ENCODE results near the gene FNIP2. TPM values are rescaled to one million over a fixed set of nuclear protein-coding genes. Genes with fewer than 3 reads are reported as not detected.
A peak's percentile ranks its signal among the peaks of the same experiment; 100 is the strongest.
"Not testable (repeated sequence)": the region's sequence is repeated elsewhere in the genome, so short reads cannot be mapped to it uniquely, and the experiment has no call there.

Gene FNIP2
- total RNA-seq, 1 experiment from 2014 or later = 10.3 TPM

DNA sequence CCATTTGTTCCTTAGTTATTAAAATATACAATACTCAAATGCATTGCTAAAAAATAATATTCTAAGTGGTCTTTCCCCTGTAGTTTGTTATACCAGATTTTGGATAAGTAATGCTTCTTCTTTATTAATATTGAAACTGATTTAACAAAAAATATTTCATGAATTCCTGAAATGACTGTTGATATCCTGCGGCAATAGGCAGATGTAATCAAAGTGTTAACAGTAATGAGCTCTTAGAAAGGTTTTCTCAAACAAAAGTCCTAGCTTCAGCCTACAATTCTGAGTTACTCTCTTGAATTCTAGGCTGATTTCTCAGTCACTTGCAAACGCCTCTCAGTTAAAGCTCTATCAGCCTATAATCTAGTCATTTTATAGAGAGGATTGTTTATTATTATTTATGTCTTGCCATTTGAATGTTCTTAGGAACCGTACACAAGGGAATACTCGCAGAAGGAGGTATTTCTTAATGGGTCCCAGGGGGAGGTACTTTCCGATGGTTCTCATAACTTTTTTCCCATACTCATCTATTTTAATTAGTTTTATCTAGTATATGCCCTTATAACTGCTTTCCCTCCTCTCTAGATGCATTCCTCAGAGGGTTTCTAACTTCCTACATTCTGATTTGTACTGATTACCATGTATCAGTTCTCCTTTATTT is 96.8 kb downstream of the FNIP2 start:
- no peak for DNase-seq (ENCODE audit: low read depth)

DNA sequence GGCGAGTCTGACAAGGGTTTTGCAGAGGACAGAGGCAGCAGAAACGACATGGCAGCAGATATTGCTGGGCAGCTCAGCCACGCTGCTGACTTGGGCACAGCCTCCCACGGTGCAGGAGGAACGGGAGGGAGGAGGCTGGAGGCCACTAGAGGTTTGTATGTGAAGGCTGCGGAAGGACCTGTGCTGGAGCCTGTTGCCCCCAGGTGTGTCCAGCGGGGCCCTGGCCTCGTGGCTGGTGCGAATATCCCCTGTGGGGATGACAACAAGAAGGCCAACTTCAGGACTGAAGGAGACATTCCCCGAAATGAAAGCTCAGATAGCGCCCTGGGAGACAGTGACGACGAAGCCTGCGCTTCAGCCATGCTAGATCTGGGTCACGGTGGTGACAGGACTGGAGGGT is 100.2 kb downstream of the FNIP2 start:
- no peak for DNase-seq (ENCODE audit: low read depth)

DNA sequence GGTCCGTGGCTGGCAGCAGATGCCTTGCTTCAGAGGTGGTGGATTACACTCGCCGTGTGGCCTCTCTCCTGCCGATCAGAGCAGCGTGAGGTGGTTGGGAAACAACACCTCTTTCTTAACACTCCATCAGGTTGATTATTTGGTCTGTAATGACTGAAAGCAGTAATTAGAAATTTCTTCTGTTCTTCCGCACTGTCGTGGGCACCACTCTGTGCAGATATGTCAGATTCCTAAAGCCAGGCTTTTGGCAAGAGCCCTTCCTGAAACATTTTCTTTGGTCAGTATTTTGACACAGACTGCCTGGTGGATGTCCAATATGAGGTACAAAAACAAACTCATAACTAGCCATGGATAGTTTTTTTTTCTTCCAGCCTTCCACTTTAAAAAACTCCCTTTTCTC is 100.9 kb downstream of the FNIP2 start:
- DNase-seq (ENCODE audit: low read depth) = no peak

DNA sequence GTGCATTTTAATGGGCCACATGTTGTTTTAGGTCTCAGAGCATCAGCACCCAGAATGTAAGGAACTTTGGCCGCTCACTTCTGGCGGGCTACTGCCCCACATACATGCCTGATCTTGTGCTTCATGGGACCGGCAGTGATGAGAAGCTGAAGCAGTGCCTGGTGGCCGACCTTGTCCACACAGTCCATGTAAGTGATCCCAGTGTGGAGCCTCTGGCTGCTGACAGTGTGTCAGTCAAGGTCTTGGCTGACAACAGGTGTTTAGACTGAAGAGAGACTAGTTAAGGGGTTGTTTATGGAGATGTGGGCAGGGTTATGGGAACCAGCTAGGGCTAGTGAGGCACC is 101.4 kb downstream of the FNIP2 start:
- no peak for DNase-seq (ENCODE audit: low read depth)

- DNase-seq (ENCODE audit: low read depth) = no peak
Measured at GRCh38 chr4:158870626-158871334, 102.0 kb downstream of the FNIP2 start.

GRCh38 chr4:158871335-158871724 is 102.5 kb downstream of the FNIP2 start:
- DNase-seq (ENCODE audit: low read depth) = no peak

DNA sequence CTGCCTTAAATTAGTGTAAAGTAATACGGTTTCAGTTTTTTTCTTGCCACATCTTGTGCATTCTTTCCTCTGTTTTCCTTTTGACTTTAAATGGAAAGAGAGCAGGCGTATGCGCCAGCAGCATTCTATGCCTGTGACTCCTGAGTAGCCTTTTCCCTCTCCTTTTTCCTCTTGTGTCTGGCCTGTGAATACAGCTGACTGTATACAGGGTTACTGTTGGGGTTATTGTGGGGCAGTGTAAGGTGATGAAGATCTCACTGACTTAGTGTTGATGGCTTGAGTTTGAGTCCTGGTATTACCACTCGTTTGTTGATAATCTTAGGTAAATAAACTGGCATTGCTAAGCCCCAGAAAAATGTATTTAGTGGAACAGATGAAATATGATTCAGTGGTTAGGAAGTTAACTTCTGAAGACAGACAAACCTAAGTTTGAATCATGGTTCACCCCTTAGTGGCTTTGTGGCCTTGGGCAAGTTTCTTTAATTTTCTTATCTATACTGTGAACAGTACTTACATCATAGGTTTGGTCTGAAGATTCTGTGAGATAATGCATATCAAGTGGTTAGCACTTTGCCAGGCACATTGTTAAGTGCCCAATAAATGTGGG is 105.1 kb downstream of the FNIP2 start:
- peak; percentile 80 for DNase-seq (ENCODE audit: low read depth)

- no peak for DNase-seq (ENCODE audit: low read depth)
Measured at GRCh38 chr4:158875026-158875425, 106.2 kb downstream of the FNIP2 start.

- DNase-seq (ENCODE audit: low read depth) = no peak
Measured at GRCh38 chr4:158875455-158875854, 106.6 kb downstream of the FNIP2 start.

DNA sequence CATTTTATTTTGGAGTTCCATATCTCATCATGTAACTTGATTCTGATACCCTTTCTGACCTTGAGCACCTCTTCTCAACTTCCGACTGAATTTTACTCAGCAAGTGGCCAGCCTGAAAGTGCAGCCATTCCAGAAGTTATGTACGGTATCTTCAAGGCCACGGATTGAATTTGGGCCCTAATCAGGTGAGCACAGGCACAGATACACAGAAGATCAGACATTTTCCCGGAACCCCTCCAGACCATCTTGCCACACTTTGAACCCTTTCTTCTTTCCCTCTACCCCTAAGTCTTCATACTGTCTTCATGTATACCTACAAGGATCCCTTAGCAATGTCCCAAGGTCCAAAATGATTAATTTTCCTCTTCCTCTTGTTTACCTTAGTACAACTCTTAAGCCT is 108.2 kb downstream of the FNIP2 start:
- no peak for DNase-seq (ENCODE audit: low read depth)

DNA sequence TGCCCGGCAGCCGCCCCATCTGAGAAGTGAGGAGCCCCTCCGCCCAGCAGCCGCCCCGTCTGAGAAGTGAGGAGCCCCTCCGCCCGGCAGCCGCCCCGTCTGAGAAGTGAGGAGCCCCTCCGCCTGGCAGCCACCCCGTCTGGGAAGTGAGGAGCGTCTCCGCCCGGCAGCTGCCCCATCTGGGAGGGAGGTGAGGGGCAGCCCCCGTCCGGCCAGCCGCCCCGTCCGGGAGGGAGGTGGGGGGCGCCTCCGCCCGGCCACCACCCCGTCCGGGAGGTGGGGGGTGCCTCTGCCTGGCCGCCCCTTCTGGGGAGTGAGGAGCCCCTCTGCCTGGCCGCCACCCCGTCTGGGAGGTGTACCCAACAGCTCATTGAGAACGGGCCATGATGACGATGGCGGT is 113.3 kb downstream of the FNIP2 start:
- DNase-seq (ENCODE audit: low read depth) = not testable (repeated sequence)

GRCh38 chr4:158884280-158884679 is 115.5 kb downstream of the FNIP2 start:
- DNase-seq (ENCODE audit: low read depth) = no peak

DNA sequence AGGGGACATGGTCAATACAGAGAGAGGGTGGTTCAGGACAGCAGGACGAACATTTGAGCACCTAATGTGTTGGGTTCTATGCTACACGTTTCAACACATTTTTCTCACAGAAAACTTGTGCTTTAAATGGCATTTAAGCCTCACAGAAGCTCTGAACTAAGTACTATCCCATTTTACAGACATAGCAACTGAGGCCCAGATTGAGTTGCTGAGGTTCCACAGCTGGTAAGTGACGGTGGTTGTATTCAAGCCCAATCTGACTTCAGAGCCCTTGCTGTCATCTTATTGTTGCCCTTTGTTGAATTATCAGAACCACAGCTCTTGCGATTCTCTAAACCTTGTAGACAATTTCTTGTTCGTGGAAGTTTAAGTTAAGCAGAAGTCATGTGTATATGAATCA is 116.7 kb downstream of the FNIP2 start:
- no peak for DNase-seq (ENCODE audit: low read depth)

DNA sequence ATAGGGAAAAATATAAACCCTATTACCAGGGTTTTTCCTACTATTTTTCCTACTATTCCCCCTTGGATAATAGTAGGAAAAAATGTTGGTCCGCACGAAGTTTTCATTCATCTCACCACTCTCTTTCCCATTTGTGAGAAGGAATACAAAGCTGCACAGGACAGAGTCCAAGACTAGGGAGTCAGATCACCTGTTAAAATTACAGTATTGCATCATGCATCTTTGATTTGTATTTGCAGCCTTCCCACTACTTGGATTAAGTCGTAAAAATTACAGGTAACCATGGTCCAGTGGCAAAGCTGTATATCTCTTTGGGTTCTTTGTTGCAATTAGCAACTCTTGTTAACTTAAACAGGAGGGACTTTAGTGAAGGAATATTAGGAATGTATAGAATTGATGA is 121.5 kb downstream of the FNIP2 start:
- DNase-seq (ENCODE audit: low read depth) = no peak

DNA sequence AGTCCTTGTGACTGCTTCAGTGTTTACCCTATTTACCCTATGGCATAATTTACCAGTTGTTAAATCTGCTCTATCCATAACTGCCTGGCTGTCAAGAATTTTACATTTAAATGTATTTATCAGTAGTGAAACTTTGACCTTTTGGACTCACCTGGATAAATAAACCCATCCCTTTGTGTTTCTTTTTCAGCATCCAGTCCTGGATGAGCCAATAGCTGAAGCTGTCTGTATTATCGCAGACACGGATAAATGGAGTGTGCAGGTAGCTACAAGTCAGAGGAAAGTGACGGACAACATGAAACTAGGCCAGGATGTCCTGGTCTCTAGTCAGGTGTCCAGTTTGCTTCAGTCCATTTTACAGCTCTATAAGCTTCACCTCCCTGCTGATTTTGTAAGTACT is 122.4 kb downstream of the FNIP2 start:
- DNase-seq (ENCODE audit: low read depth) = no peak

GRCh38 chr4:158894826-158895225 is 126.0 kb downstream of the FNIP2 start:
- no peak for DNase-seq (ENCODE audit: low read depth)

GRCh38 chr4:158895797-158896576 is 127.2 kb downstream of the FNIP2 start:
- no peak for DNase-seq (ENCODE audit: low read depth)

DNA sequence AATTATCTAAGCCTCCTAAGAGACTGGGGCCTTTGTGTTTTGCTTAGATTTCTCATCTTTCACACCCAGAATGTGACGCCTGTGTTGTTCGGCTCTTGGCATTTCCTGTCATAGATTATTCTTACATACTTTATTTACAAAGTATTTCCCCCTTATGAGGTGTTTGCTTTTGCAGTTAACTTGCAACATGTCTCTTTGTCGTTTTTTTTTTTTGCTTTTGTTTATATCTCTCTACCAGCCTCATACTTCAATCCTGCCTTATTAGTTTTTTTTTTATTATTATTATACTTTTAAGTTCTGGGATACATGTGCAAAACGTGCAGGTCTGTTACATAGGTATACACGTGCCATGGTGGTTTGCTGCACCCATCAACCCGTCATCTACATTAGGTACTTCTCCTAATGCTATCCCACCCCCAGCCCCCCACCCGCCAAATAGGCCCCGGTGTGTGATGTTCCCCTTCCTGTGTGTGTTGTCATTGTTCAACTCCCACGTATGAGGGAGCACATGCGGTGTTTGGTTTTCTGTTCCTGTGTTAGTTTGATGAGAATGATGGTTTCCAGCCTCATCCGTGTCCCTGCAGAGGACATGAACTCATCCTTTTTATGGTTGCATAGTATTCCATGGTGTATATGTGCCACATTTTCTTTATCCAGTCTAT is 127.9 kb downstream of the FNIP2 start:
- not testable (repeated sequence) for DNase-seq (ENCODE audit: low read depth)

DNA sequence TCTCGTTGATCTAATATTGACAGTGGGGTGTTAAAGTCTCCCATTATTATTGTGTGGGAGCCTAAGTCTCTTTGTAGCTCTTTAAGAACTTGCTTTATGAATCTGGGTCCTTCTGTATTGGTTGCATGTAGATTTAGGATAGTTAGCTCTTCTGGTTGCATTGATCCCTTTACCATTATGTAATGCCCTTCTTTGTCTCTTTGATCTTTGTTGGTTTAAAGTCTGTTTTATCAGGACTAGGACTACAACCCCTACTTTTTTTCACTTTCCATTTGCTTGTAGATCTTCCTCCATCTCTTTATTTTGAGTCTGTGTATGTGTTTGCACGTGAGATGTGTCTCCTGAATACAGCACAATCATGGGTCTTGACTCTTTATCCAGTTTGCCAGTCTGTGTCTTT is 131.6 kb downstream of the FNIP2 start:
- not testable (repeated sequence) for DNase-seq (ENCODE audit: low read depth)

GRCh38 chr4:158902280-158903078 is 133.7 kb downstream of the FNIP2 start:
- peak; percentile 64 for DNase-seq (ENCODE audit: low read depth)

- no peak for DNase-seq (ENCODE audit: low read depth)
Measured at GRCh38 chr4:158903079-158903456, 134.2 kb downstream of the FNIP2 start.

Data from HT1080 (cell line).